Gastrocnemius medialis (tissue), 4 donors: ENCODE data around the gene TRIOBP. TPM values are rescaled to one million over a fixed set of nuclear protein-coding genes. Genes with fewer than 3 reads are reported as not detected.

Experiments
- ATAC-seq, 2 donors: fragments of 150-250 bp; one replicate each; pipeline ENCODE4 v1.9.1; 2016
- DNase-seq, 2 donors: peaks; one replicate each; pipeline ENCODE4 v3.0.0-alpha.2; 2019
- H3K27ac ChIP-seq, 4 donors: fragments of 200-600 bp; sonication (generic); 1 replicate in 1 of 4; 2 replicates in 3 of 4; pipeline ENCODE4 v1.5.1; 2016 to 2018; ENCODE audit warnings: mild to moderate bottlenecking in 2 of 4, moderate library complexity in 1 of 4
- H3K27me3 ChIP-seq, 3 donors: fragments of 200-600 bp; sonication (generic) in 2 of 3; 1 replicate in 1 of 3; 2 replicates in 2 of 3; pipeline versions ENCODE4 v1.5.1 to v1.6.0; 2016 to 2019; ENCODE audit warnings: mild to moderate bottlenecking in 1 of 3, moderate library complexity in 1 of 3
- H3K36me3 ChIP-seq, 2 donors: fragments of 200-600 bp; sonication (generic) in 1 of 2; one replicate each; pipeline ENCODE4 v1.5.1; 2017 to 2018
- H3K4me1 ChIP-seq, 2 donors: fragments of 200-600 bp; sonication (generic) in 1 of 2; one replicate each; pipeline ENCODE4 v1.5.1; 2016 to 2017; ENCODE audit warnings: mild to moderate bottlenecking in 2 of 2
- H3K4me3 ChIP-seq, 4 donors: fragments of 200-600 bp; sonication (generic) in 3 of 4; 1 replicate in 1 of 4; 2 replicates in 3 of 4; pipeline ENCODE4 v1.5.1; 2016 to 2019; ENCODE audit warnings: mild to moderate bottlenecking in 2 of 4
- H3K9me3 ChIP-seq, 3 donors: fragments of 200-600 bp; sonication (generic) in 2 of 3; 1 replicate in 1 of 3; 2 replicates in 2 of 3; pipeline ENCODE4 v1.5.1; 2016 to 2019
- CTCF ChIP-seq, 5 experiments: fragments of 450-650 bp in 3 of 5; fragments of 200-600 bp in 2 of 5; sonication (generic) in 2 of 5; IDR thresholded peaks in 4 of 5; conservative IDR thresholded peaks in 1 of 5; 1 replicate in 4 of 5; 2 replicates in 1 of 5; pipeline ENCODE4 v1.5.1; 2016 to 2019; ENCODE audit warnings: antibody characterized with exemption in 5 of 5, mild to moderate bottlenecking in 3 of 5, moderate library complexity in 3 of 5
- POLR2A ChIP-seq, 2 donors: fragments of 450-650 bp; IDR thresholded peaks; one replicate each; pipeline ENCODE4 v1.6.1; 2017; ENCODE audit warnings: antibody characterized with exemption in 2 of 2, mild to moderate bottlenecking in 2 of 2, moderate library complexity in 2 of 2
- in situ Hi-C, 4 donors: fragments of 200-750 bp; cut with MboI; loops; one replicate each; pipeline versions ENCODE4 v1.15.0 to v1.8.0; 2017; ENCODE audit warnings: low sequenced_read_pairs in 4 of 4
- intact Hi-C: fragments of 100-400 bp; cut with DNase I; formaldehyde crosslinking; loops from one replicate; pipeline ENCODE4 v1.15.1; 2023; ENCODE audit warnings: low total_unique reads
- total RNA-seq, 4 donors: library from RNA; depleted of rRNA; stranded (reverse); fragments of >200 nt; gene quantifications; one replicate each; pipeline versions ENCODE4 v1.1.0 to v1.2.3, GENCODE V29; 2016

TRIOBP gene
- total RNA-seq, 4 donors from 2014 or later = 21.7 to 38.2 (median 30.3) TPM

DNA sequence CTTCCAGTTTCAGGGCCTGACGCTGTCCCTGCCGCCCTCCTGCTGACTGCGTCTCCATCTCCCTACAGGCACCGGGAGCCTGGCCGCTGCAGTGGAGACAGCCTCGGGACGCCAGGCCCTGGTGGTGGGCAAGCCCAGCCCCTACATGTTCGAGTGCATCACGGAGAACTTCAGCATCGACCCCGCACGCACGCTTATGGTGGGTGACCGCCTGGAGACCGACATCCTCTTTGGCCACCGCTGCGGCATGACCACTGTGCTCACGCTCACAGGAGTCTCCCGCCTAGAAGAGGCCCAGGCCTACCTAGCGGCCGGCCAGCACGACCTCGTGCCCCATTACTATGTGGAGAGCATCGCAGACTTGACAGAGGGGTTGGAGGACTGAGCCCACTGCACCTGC, 31.4 kb upstream of the TRIOBP start:
- intact Hi-C loops = no loop called here
- in situ Hi-C loops = no loop called here
- H3K4me1 ChIP-seq = peaks cover 25 to 33% of the 10 kb centered on the region in 2 donors
- H3K9me3 ChIP-seq = no peaks in the 10 kb centered on the region
- ATAC-seq (no peak), DNase-seq (no peak)
- no peak for TF ChIP-seq CTCF (IDR thresholded peaks at IDR 0.05 in 4 of 5, conservative IDR thresholded peaks at IDR 0.05 in 1 of 5)
- no peak for TF ChIP-seq POLR2A (IDR thresholded peaks at IDR 0.05)
- no peaks in the 10 kb centered on the region for H3K36me3 ChIP-seq
- no peaks in the 10 kb centered on the region for H3K27me3 ChIP-seq
- H3K27ac ChIP-seq = no peak overlapping the region
- H3K4me3 ChIP-seq = no peak overlapping the region

- no peaks in the 10 kb centered on the region for H3K36me3 ChIP-seq
- ATAC-seq = no peak
- H3K4me1 ChIP-seq = peaks cover 12 to 20% of the 10 kb centered on the region in 2 donors
- in situ Hi-C loops (no loop called here), intact Hi-C loops (no loop called here)
- no peak overlapping the region for H3K4me3 ChIP-seq
- H3K27me3 ChIP-seq = no peaks in the 10 kb centered on the region
- no peak for DNase-seq
- H3K9me3 ChIP-seq = no peaks in the 10 kb centered on the region
- no peak for TF ChIP-seq POLR2A (IDR thresholded peaks at IDR 0.05)
- no peak for TF ChIP-seq CTCF (IDR thresholded peaks at IDR 0.05 in 4 of 5, conservative IDR thresholded peaks at IDR 0.05 in 1 of 5)
- H3K27ac ChIP-seq = no peak overlapping the region
Observed at GRCh38 chr22:37669586-37669985, 27.3 kb upstream of the TRIOBP start.

DNA sequence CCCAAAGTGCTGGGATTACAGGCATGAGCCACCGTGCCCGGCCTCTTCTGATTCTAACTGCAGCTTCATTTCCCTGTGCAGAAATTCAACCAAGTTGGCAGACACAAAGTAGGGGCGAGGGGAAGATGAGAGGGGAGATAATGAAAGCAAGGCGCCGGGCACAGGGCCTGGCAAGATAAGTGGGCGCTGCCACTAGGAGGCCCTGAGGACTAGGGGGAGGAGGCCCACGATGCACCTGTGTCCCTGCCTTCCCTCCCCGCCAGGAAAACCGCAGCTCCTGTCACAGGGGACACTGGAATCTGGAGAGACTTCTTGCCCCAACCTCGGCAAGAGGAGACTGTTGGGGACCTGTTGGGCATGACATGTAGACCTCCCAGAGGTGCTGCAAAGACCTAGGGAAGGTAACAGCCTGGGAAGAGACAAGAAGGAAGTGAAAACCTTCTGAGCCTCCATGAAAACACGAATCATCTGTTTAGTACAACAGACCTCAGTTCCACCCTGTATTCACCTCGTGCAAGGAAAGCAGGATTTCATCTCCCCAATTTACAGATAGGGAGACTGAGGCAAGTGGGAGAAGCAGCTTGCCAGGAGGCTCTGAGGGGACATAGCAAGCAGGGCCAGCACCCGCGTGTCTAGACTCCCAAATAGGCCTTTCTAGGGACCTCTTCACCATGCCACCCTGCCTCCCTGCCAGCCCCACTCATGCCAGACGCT, 24.5 kb upstream of the TRIOBP start:
- Histone ChIP-seq H3K27me3 (no peaks in the 10 kb centered on the region), H3K9me3 (no peaks in the 10 kb centered on the region), H3K4me1 (peaks cover 24 to 36% of the 10 kb centered on the region in 2 donors), H3K36me3 (no peaks in the 10 kb centered on the region), H3K4me3 (no peak overlapping the region), H3K27ac (no peak overlapping the region)
- in situ Hi-C loops = no loop called here
- no peak for ATAC-seq
- no peak for TF ChIP-seq POLR2A (IDR thresholded peaks at IDR 0.05)
- TF ChIP-seq CTCF (IDR thresholded peaks at IDR 0.05 in 4 of 5, conservative IDR thresholded peaks at IDR 0.05 in 1 of 5) = no peak
- no peak for DNase-seq
- intact Hi-C loops = no loop called here

GRCh38 chr22:37672920-37673455, 23.9 kb upstream of the TRIOBP start:
- TF ChIP-seq POLR2A (IDR thresholded peaks at IDR 0.05) (no peak), CTCF (IDR thresholded peaks at IDR 0.05 in 4 of 5, conservative IDR thresholded peaks at IDR 0.05 in 1 of 5) (no peak)
- DNase-seq (no peak), ATAC-seq (no peak)
- no peak overlapping the region for H3K4me3 ChIP-seq
- no peaks in the 10 kb centered on the region for H3K9me3 ChIP-seq
- no peaks in the 10 kb centered on the region for H3K27me3 ChIP-seq
- in situ Hi-C loops = no loop called here
- H3K4me1 ChIP-seq = peaks cover 30 to 41% of the 10 kb centered on the region in 2 donors
- intact Hi-C loops = no loop called here
- H3K36me3 ChIP-seq = peaks cover 0 to 5% of the 10 kb centered on the region in 2 donors
- H3K27ac ChIP-seq = peak overlapping the region; percentile 6 to 95 (median 90)
